GM18508 (cell line): ENCODE measurements around the gene TTC36.
"Not testable (repeated sequence)": the region's sequence is repeated elsewhere in the genome, so short reads cannot be mapped to it uniquely, and the experiment has no call there.

Experiments
- ATAC-seq: cut with Tn5 transposase; IDR thresholded peaks from one replicate; pipeline ENCODE4 v1.9.1; 2021; ENCODE audit warnings: moderate number of reproducible peaks; ENCODE audit not compliant: insufficient read depth, unreplicated experiment

Gene TTC36

DNA sequence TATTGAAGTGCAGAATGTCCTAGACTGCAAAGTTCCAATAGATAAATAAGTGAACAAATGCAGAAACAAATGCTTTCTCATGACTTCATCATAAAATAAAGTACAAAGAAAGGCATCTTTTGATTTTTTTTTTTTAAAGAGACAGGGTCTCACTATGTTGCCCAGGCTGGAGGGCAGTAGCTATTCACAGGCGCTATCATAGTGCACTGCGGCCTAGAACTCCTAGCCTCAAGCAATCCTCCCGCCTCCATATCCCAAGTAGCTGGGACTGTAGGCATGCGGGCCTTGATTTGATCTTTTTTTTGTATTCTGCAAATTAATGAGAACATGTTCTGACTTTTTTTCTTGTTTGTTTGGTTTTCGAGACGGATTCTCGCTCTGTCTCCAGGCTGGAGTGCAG is 47.4 kb downstream of the TTC36 start:
- no peak for ATAC-seq

DNA sequence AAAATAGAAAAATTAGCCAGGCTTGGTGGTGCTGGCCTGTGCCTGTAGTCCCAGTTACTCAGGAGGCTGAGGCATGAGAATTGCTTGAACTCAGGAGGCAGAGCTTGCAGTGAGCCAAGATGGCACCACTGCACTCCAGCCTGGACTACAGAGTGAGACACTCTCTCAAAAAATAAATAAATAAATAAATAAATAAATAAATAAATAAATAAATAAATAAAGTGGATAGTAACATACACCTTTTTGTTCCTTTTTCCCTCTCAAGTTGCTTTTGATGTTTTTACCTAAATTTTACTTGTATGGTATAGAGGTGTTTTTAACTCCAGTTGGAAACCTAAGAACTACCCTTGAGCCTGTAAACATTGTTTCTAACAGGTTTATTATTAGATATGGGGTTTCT is 50.7 kb downstream of the TTC36 start:
- ATAC-seq, result not testable (repeated sequence)
